Choroid plexus epithelial cell (primary cell): ENCODE results near the gene ZNF341.

Source experiments
- DNase-seq: peaks from one replicate; pipeline ENCODE4 v3.0.0-alpha.2; 2010; ENCODE audit warnings: low read depth
- H3K4me3 ChIP-seq: 2 replicates; pipeline ENCODE4 v1.5.1; 2011; ENCODE audit warnings: low read depth, mild to moderate bottlenecking, control low read depth, low read length, moderate library complexity
- TF ChIP-seq, protein P1 (sequence below): conservative IDR thresholded peaks from 2 replicates; pipeline ENCODE4 v1.5.1; 2011; ENCODE audit warnings: low read depth, mild to moderate bottlenecking, control low read depth, inconsistent platforms, low read length, moderate library complexity

ZNF341 gene

GRCh38 chr20:33731693-33732165, at the start of gene ZNF341:
Gene ZNF341, plus strand, starts transcription at chr20:33731996. Its CDS starts 26 bp downstream, at chr20:33732022.
- peak within 1 kb of the TSS; percentile 63 for H3K4me3 ChIP-seq
- no peak for DNase-seq
- TF ChIP-seq, protein P1, sequence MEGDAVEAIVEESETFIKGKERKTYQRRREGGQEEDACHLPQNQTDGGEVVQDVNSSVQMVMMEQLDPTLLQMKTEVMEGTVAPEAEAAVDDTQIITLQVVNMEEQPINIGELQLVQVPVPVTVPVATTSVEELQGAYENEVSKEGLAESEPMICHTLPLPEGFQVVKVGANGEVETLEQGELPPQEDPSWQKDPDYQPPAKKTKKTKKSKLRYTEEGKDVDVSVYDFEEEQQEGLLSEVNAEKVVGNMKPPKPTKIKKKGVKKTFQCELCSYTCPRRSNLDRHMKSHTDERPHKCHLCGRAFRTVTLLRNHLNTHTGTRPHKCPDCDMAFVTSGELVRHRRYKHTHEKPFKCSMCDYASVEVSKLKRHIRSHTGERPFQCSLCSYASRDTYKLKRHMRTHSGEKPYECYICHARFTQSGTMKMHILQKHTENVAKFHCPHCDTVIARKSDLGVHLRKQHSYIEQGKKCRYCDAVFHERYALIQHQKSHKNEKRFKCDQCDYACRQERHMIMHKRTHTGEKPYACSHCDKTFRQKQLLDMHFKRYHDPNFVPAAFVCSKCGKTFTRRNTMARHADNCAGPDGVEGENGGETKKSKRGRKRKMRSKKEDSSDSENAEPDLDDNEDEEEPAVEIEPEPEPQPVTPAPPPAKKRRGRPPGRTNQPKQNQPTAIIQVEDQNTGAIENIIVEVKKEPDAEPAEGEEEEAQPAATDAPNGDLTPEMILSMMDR = peak; percentile 72

- TF ChIP-seq, protein P1 = no peak
- no peak overlapping the region for H3K4me3 ChIP-seq
- no peak for DNase-seq
These were observed 47.1 kb upstream of the ZNF341 start for GRCh38 chr20:33684533-33685327.

GRCh38 chr20:33685328-33686099, 46.3 kb upstream of the ZNF341 start:
- DNase-seq = no peak
- H3K4me3 ChIP-seq = peak overlapping the region; percentile 47
- TF ChIP-seq, protein P1 = no peak

GRCh38 chr20:33686100-33686983, 45.5 kb upstream of the ZNF341 start, which contains the start of gene E2F1:
Gene E2F1, minus strand, starts transcription at chr20:33686385. Its CDS starts 121 bp downstream, at chr20:33686264.
- TF ChIP-seq, protein P1 = peak; percentile 40
- H3K4me3 ChIP-seq = peak within 1 kb of the TSS; percentile 48
- DNase-seq = peak; percentile 92

GRCh38 chr20:33686984-33687366, 44.8 kb upstream of the ZNF341 start:
- TF ChIP-seq, protein P1 = no peak
- peak overlapping the region; percentile 48 for H3K4me3 ChIP-seq
- DNase-seq = no peak

DNA sequence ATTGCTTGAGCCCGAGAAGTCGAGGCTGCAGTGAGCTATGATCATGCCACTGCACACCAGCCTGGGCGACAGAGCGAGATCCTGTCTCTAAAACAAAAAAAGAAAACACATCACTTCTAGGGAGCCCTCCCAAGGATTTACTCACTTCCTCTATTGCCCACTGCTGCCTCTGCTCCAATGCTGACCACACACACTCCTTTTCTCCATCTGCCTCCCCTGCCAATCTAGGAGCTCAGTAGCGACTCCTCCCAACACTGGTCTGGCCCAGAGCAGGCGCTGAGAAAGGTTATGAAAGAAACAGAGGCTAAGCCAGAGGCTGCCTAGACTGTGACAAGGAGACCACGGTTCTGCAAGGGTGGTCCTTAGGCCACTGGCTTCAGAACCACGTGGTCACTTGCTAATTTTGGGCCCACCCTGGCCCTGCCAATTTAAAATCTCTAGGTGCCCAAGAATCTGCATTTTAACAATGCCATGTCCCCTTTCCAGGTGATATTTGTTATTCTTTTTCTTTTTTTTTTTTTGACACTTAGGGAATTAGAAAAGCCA, 44.4 kb upstream of the ZNF341 start:
- DNase-seq = peak; percentile 40
- H3K4me3 ChIP-seq = no peak overlapping the region
- TF ChIP-seq, protein P1 = no peak
